A673 (cell line): Measurements from ENCODE around the gene CDC20B. TPM values are rescaled to one million over a fixed set of nuclear protein-coding genes. Genes with fewer than 3 reads are reported as not detected.
A peak's percentile ranks its signal among the peaks of the same experiment; 100 is the strongest.

Source experiments
- BruUV-seq: library from RNA; stranded (reverse); fragments of 400-500 nt; replicated peaks from 2 replicates; lab custom pipeline; 2021; lab: Mats Ljungman, UMichigan
- CTCF ChIA-PET: fragments of 300-600 bp; sonication (Branson Sonifier 250); formaldehyde crosslinking; loops from one replicate; lab custom pipeline; 2022; ENCODE audit warnings: antibody characterized with exemption; lab: Charles Lee
- POLR2A ChIA-PET: fragments of 300-600 bp; sonication (Branson Sonifier 250); formaldehyde crosslinking; loops from one replicate; lab custom pipeline; 2022; ENCODE audit warnings: antibody characterized with exemption; ENCODE audit not compliant: low non-redundant PET; lab: Charles Lee
- DNase-seq: peaks from one replicate; pipeline ENCODE4 v3.0.0-alpha.2; 2015; ENCODE audit warnings: low spot score
- H3K27ac ChIP-seq: fragments of 200-600 bp; sonication (generic); 2 replicates; pipeline ENCODE4 v1.5.1; 2016; ENCODE audit warnings: mixed run types, low read depth, mild to moderate bottlenecking, mixed read lengths, antibody characterized with exemption, low read length; ENCODE audit not compliant: poor library complexity, severe bottlenecking
- H3K27me3 ChIP-seq: fragments of 200-600 bp; sonication (generic); replicated peaks from 2 replicates; pipeline ENCODE4 v1.6.1; 2017; ENCODE audit warnings: mixed run types, low read depth, mild to moderate bottlenecking, mixed read lengths, antibody characterized with exemption, low read length; ENCODE audit not compliant: insufficient read depth, poor library complexity
- H3K36me3 ChIP-seq: fragments of 200-600 bp; sonication (generic); 2 replicates; pipeline ENCODE4 v1.6.1; 2016; ENCODE audit warnings: mixed run types, mild to moderate bottlenecking, mixed read lengths, antibody characterized with exemption, low read length; ENCODE audit not compliant: insufficient read depth, poor library complexity, severe bottlenecking
- H3K4me1 ChIP-seq: fragments of 200-600 bp; sonication (generic); 2 replicates; pipeline ENCODE4 v1.6.1; 2017; ENCODE audit warnings: mixed run types, mild to moderate bottlenecking, mixed read lengths, antibody characterized with exemption, low read length; ENCODE audit not compliant: insufficient read depth, poor library complexity, severe bottlenecking
- H3K4me3 ChIP-seq: fragments of 200-600 bp; sonication (generic); 2 replicates; pipeline ENCODE4 v1.5.1; 2016; ENCODE audit warnings: low read depth, mixed run types, mild to moderate bottlenecking, mixed read lengths, low read length; ENCODE audit not compliant: poor library complexity, severe bottlenecking
- H3K9me3 ChIP-seq: fragments of 200-600 bp; sonication (generic); 2 replicates; pipeline ENCODE4 v1.6.1; 2016; ENCODE audit warnings: mixed run types, low read depth, mild to moderate bottlenecking, mixed read lengths, antibody characterized with exemption, low read length; ENCODE audit not compliant: poor library complexity, severe bottlenecking
- CTCF ChIP-seq: fragments of 300-800, 200-600 bp; sonication (generic); conservative IDR thresholded peaks from 2 replicates; pipeline ENCODE4 v1.5.1; 2017; ENCODE audit warnings: low read depth, mild to moderate bottlenecking, antibody characterized with exemption, low read length, moderate library complexity, mixed read lengths
- EZH2 ChIP-seq: fragments of 200-600 bp; sonication (generic); IDR thresholded peaks from 2 replicates; pipeline ENCODE4 v1.6.1; 2017; ENCODE audit warnings: borderline replicate concordance, low read depth, mild to moderate bottlenecking, mixed read lengths, antibody characterized with exemption, low read length; ENCODE audit not compliant: poor library complexity, severe bottlenecking
- intact Hi-C: fragments of 100-400 bp; cut with micrococcal nuclease; formaldehyde crosslinking; loops from one replicate; pipeline ENCODE4 v1.10.0; 2022; ENCODE audit not compliant: unreplicated experiment
- microRNA-seq: library from miRNA; unstranded; fragments of <30 nt; microRNA quantifications from one replicate; pipeline ENCODE4 v1.2.0, GENCODE V29; 2021
- total RNA-seq: library from RNA; stranded (reverse); gene quantifications from 2 replicates; pipeline ENCODE4 v1.2.3, GENCODE V29; 2021

The CDC20B gene
- total RNA-seq, 1 experiment from 2014 or later, result not detected

GRCh38 chr5:55064523-55064922, 108.5 kb downstream of the CDC20B start:
- CTCF ChIA-PET, result no interaction called here
- BruUV-seq, result no TSS peak
- TF ChIP-seq CTCF (no peak), EZH2 (no peak)
- intact Hi-C loops, result no loop called here
- H3K27me3 ChIP-seq, result no peaks in the 10 kb centered on the region
- no peaks in the 10 kb centered on the region for H3K4me1 ChIP-seq
- H3K36me3 ChIP-seq, result no peaks in the 10 kb centered on the region
- no peaks in the 10 kb centered on the region for H3K9me3 ChIP-seq
- no peak for DNase-seq
- no peak overlapping the region for H3K4me3 ChIP-seq
- POLR2A ChIA-PET, result no interaction called here
- H3K27ac ChIP-seq, result no peak overlapping the region

- H3K4me1 ChIP-seq, result no peaks in the 10 kb centered on the region
- H3K27me3 ChIP-seq, result no peaks in the 10 kb centered on the region
- no peak overlapping the region for H3K27ac ChIP-seq
- CTCF ChIA-PET, result no interaction called here
- BruUV-seq, result no TSS peak
- no peak for DNase-seq
- H3K36me3 ChIP-seq, result no peaks in the 10 kb centered on the region
- H3K9me3 ChIP-seq, result no peaks in the 10 kb centered on the region
- POLR2A ChIA-PET, result no interaction called here
- TF ChIP-seq CTCF (no peak), EZH2 (no peak)
- intact Hi-C loops, result no loop called here
- no peak overlapping the region for H3K4me3 ChIP-seq
Measured at GRCh38 chr5:55063899-55064298, 109.1 kb downstream of the CDC20B start.

GRCh38 chr5:55063220-55063863, 109.6 kb downstream of the CDC20B start:
- no peaks in the 10 kb centered on the region for H3K9me3 ChIP-seq
- intact Hi-C loops, result no loop called here
- ChIA-PET CTCF (no interaction called here), POLR2A (no interaction called here)
- H3K4me1 ChIP-seq, result no peaks in the 10 kb centered on the region
- H3K27me3 ChIP-seq, result no peaks in the 10 kb centered on the region
- H3K4me3 ChIP-seq, result no peak overlapping the region
- H3K36me3 ChIP-seq, result no peaks in the 10 kb centered on the region
- no TSS peak for BruUV-seq
- no peak for TF ChIP-seq EZH2
- TF ChIP-seq CTCF, result no peak
- H3K27ac ChIP-seq, result no peak overlapping the region
- DNase-seq, result no peak

Small RNAs within 50 kb of the gene (microRNA-seq; reads per million reads assigned to microRNA genes)
- 32.4 reads per million, percentile 50 among the genes with 10 or more reads in this experiment for gene MIR449A
- gene MIR449B, result not detected
- gene MIR449C, result 5.4 reads per million, percentile 18 among the genes with 10 or more reads in this experiment

Other genes starting within 250 kb of the CDC20B start
- gene ESM1, start 187.6 kb downstream of the CDC20B start, total RNA-seq, result not detected in 2 replicates
- not detected in 2 replicates for gene GZMK, start 148.9 kb downstream of the CDC20B start, total RNA-seq
- gene GZMA, start 70.5 kb downstream of the CDC20B start, total RNA-seq, result not detected in 2 replicates
- 52.2 and 54.7 TPM in 2 replicates for gene GPX8, start 13.0 kb downstream of the CDC20B start, total RNA-seq
- 0.47 and 1.2 TPM in 2 replicates for gene MCIDAS, start 54.1 kb upstream of the CDC20B start, total RNA-seq
- 2.1 and 2.6 TPM in 2 replicates for gene CCNO, start 60.4 kb upstream of the CDC20B start, total RNA-seq
- gene DHX29, start 134.5 kb upstream of the CDC20B start, total RNA-seq, result 28.6 and 30.3 TPM in 2 replicates
- gene MTREX, start 134.8 kb upstream of the CDC20B start, total RNA-seq, result 135 and 139 TPM in 2 replicates